ENCODE results near the gene ABI1. TPM values are rescaled to one million over a fixed set of nuclear protein-coding genes. Genes with fewer than 3 reads are reported as not detected.

Gene ABI1
- total RNA-seq, 4 donors from 2014 or later, result 51.4 to 67.1 (median 63.3) TPM

GRCh38 chr10:26829810-26830515 is 30.8 kb downstream of the ABI1 start:
- WGBS, 2 donors, result 86 to 89% methylated on average over 5 of the region's 5 CpGs
- H3K36me3 ChIP-seq, result no peaks in the 10 kb centered on the region
- H3K4me3 ChIP-seq, result no peak overlapping the region
- H3K27ac ChIP-seq, result no peak overlapping the region
- no peaks in the 10 kb centered on the region for H3K27me3 ChIP-seq
- peaks cover 0 to 23% (median 0%) of the 10 kb centered on the region in 3 donors for H3K4me1 ChIP-seq
- intact Hi-C loops (cut with DNase I), result no loop called here
- no peak for DNase-seq
- TF ChIP-seq POLR2A (IDR thresholded peaks at IDR 0.05) (no peak), CTCF (IDR thresholded peaks at IDR 0.05) (no peak)
- H3K9me3 ChIP-seq, result no peaks in the 10 kb centered on the region

DNA sequence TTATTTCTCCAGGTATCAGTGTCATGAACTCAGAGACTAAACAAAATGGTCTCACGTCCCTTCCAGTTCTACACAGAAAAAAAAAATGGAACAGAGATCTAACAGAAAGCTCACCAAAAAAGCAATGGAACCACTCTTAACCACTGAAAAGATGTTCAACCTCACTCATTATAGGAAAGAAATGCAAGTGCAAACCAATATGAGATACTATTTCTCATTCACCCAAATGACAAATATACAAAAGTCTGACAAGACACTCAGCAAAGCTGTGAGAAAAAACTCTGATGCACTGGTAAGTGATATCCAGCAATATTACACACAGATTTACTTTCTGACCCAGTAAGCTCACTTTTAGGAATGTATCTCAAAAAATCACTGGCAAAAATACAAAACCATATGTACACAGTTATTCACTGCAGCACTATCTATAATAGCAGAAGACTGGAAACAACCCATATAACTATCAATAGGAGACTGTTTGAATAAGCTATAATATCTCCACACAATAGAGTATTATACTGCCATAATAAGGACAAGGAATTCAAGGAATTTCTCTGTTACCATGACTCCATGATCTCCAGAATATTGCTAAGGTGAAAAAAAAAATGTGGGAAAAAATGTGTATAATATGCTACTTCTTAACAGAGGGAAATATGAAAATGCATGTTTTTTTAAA is 36.6 kb downstream of the ABI1 start:
- H3K4me1 ChIP-seq, result no peaks in the 10 kb centered on the region
- no peak for DNase-seq
- peaks cover 0 to 25% (median 0%) of the 10 kb centered on the region in 3 donors for H3K36me3 ChIP-seq
- H3K27me3 ChIP-seq, result no peaks in the 10 kb centered on the region
- H3K27ac ChIP-seq, result no peak overlapping the region
- intact Hi-C loops (cut with DNase I), result no loop called here
- no peaks in the 10 kb centered on the region for H3K9me3 ChIP-seq
- TF ChIP-seq CTCF (IDR thresholded peaks at IDR 0.05) (no peak), POLR2A (IDR thresholded peaks at IDR 0.05) (no peak)
- no peak overlapping the region for H3K4me3 ChIP-seq
- 95 to 100% methylated on average over 1 of the region's 1 CpG for WGBS, 2 donors

DNA sequence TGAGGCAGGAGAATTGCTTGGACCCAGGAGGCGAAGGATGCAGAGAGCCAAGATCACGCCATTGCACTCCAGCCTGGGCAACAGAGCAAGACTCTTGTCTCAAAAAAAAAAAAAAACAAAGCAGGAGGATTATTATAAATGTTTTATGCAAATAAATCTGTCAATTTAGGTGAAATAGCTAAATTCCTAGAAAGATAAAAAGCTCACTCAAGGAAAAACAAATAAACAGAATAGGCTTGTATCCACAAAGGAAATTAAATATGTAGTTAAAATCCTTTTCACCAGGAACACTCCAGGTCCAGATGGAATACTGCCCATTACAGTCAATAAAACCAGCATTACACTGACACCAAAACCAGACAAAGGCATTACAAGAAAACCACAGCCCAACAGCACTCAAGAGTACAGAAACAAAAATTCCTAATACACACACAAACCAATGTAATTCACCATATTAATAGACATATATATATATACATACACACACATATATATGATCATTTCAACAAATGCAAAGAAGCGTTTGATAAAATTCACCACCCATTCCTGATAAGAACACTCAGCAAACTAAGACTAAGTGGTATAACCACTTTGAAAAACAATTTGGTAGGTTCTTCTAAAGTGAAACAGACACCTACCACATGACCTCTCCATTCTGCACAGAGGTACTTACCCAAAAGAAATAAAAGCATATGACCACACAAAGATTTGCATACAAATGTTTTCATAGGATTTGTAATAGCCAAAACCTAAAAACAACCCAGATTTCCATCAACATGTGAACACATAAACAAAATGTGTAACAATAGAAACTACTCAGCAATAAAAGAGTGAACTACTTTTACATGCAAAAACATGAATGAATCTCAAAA is 38.8 kb downstream of the ABI1 start:
- WGBS, 2 donors, result 89 to 94% methylated on average over 1 to 3 of the region's 3 CpGs

DNA sequence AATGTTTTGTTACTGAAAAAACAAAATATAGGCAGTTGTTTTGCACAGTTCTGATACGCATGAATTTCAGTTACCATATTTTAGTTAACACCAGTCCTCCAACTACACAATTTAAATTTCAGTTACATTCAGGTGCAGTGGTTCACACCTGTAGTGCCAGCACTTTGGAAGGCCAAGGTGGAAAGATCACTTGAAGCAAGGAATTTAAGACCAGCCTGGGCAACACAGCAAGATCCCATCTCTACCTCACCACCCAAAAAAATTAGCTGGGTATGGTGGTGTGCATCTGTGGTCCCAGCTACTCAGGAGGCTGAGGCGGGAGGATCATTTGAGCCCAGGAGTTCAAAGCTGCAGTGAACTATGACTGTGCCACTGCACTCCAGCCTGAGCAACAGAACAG is 45.3 kb downstream of the ABI1 start:
- Histone ChIP-seq H3K27me3 (no peaks in the 10 kb centered on the region), H3K36me3 (peaks cover 0 to 9% (median 0%) of the 10 kb centered on the region in 3 donors), H3K9me3 (no peaks in the 10 kb centered on the region), H3K27ac (no peak overlapping the region), H3K4me1 (peaks cover 0 to 24% (median 0%) of the 10 kb centered on the region in 3 donors), H3K4me3 (no peak overlapping the region)
- TF ChIP-seq CTCF (IDR thresholded peaks at IDR 0.05) (no peak), POLR2A (IDR thresholded peaks at IDR 0.05) (no peak)
- no peak for DNase-seq
- intact Hi-C loops (cut with DNase I), result no loop called here
- 96 to 100% methylated on average over 2 of the region's 2 CpGs for WGBS, 2 donors

More for the DNA sequence above, 38.8 kb downstream of the ABI1 start:
- H3K27me3 ChIP-seq, result no peaks in the 10 kb centered on the region
- H3K9me3 ChIP-seq, result no peaks in the 10 kb centered on the region
- H3K4me1 ChIP-seq, result peaks cover 0 to 9% (median 0%) of the 10 kb centered on the region in 3 donors
- intact Hi-C loops (cut with DNase I), result no loop called here
- no peak overlapping the region for H3K27ac ChIP-seq
- H3K36me3 ChIP-seq, result peaks cover 0 to 30% (median 0%) of the 10 kb centered on the region in 3 donors
- no peak overlapping the region for H3K4me3 ChIP-seq
- DNase-seq, result no peak
- TF ChIP-seq CTCF (IDR thresholded peaks at IDR 0.05) (no peak), POLR2A (IDR thresholded peaks at IDR 0.05) (no peak)
